Measurements from ENCODE around the gene VWCE. TPM values are rescaled to one million over a fixed set of nuclear protein-coding genes. Genes with fewer than 3 reads are reported as not detected.

VWCE gene
- total and polyA plus RNA-seq, 9 of the 15 experiments (the other 6 are each of a cell fraction or from before 2014, with no cell fraction given), result 0.06 to 1.6 (median 0.63) TPM; not detected in 1

GRCh38 chr11:61305417-61305816, 10.3 kb upstream of the VWCE start (continued):
- TF ChIP-seq MYBL2 (IDR thresholded peaks at IDR 0.05; ENCODE audit: low read depth) (no peak), MYBL2 (CRISPR knock-in tag; IDR thresholded peaks at IDR 0.05; ENCODE audit: borderline replicate concordance) (no peak), ZNF668 (CRISPR knock-in tag; IDR thresholded peaks at IDR 0.05) (no peak), RAD21 (CRISPR knock-in tag; conservative IDR thresholded peaks at IDR 0.05 in 1 of 2, IDR thresholded peaks at IDR 0.05 in 1 of 2) (no peak), HMG20A (CRISPR knock-in tag; conservative IDR thresholded peaks at IDR 0.05) (no peak), ARID2 (IDR thresholded peaks at IDR 0.05) (no peak), SRSF1 (IDR thresholded peaks at IDR 0.05; ENCODE audit: low read depth, low read length) (no peak)

DNA sequence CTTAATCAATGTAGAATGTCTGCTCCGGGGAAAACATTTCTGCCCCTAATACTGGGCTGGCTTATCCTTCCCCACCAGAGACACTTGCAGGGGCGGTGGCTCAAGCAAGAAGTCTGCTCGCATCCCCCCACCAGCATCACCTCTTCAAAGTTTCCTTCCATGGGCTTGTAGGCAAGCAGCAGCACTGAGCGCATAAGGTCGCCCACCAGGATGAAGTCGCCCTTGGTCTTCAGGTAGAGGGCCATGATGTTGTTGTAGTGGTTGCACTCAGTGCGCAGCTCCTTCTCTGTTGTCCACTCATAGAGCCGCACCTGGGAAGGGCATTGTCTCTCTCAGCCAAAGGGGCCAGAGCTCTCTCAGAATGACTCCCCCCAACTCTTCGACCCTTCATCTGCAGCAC, 8.6 kb upstream of the VWCE start:
- FAIRE-seq, result no peak
- no peaks in the 10 kb centered on the region for H3K79me2 ChIP-seq (ENCODE audit: control insufficient read depth, insufficient read depth, low read length)
- no peak for DNase-seq (ENCODE audit: extremely low read depth in 1 of 4, low spot score in 3 of 4)
- in situ Hi-C loops (cut with MboI), result no loop called here
- no peaks in the 10 kb centered on the region for H3K27me3 ChIP-seq (ENCODE audit: control insufficient read depth in 2 of 2, insufficient read depth in 2 of 2, low read length in 2 of 2)
- H3K36me3 ChIP-seq (ENCODE audit: control insufficient read depth, insufficient read depth, low read length), result peaks cover 98% of the 10 kb centered on the region
- no peaks in the 10 kb centered on the region for H4K20me1 ChIP-seq (replicated peaks; ENCODE audit: control insufficient read depth, insufficient read depth, low read length)
- H3K4me1 ChIP-seq (replicated peaks in 1 of 2; ENCODE audit: control insufficient read depth in 2 of 2, insufficient read depth in 2 of 2, low read length in 2 of 2), result no peaks in the 10 kb centered on the region
- ATAC-seq, result no peak
- WGBS (ENCODE audit: insufficient coverage, low coverage, missing lambda C conversion rate), result 96% methylated on average over 9 of the region's 9 CpGs
- no peak overlapping the region for H3K4me3 ChIP-seq
- POLR2A ChIA-PET, result interaction anchor here (0.6 kb wide), 1 partner anchor 24 kb away, joined by 3 read pairs; no protein-coding TSS in a partner anchor
- no peak overlapping the region for H3K27ac ChIP-seq (ENCODE audit: extremely low read depth, low read depth, low read length)
- no peak overlapping the region for H2AFZ ChIP-seq (ENCODE audit: low read depth, low read length)
- CTCF ChIA-PET (ENCODE audit: low intra/inter-chr PET ratio), result no interaction called here
- no peak overlapping the region for H3K4me2 ChIP-seq (ENCODE audit: insufficient read depth, low read length)
- peaks cover 3% of the 10 kb centered on the region for H3K9me1 ChIP-seq (ENCODE audit: control insufficient read depth, insufficient read depth, low read length)
- TF ChIP-seq MBD1 (CRISPR knock-in tag; IDR thresholded peaks at IDR 0.05), result no peak
- no peak for TF ChIP-seq HDAC3 (IDR thresholded peaks at IDR 0.05; ENCODE audit: borderline replicate concordance, partially characterized antibody)
- no peak for TF ChIP-seq NR2C2 (CRISPR knock-in tag; IDR thresholded peaks at IDR 0.05)
- TF ChIP-seq NR2C2 (tag; IDR thresholded peaks at IDR 0.05), result no peak
- TF ChIP-seq, protein P1, sequence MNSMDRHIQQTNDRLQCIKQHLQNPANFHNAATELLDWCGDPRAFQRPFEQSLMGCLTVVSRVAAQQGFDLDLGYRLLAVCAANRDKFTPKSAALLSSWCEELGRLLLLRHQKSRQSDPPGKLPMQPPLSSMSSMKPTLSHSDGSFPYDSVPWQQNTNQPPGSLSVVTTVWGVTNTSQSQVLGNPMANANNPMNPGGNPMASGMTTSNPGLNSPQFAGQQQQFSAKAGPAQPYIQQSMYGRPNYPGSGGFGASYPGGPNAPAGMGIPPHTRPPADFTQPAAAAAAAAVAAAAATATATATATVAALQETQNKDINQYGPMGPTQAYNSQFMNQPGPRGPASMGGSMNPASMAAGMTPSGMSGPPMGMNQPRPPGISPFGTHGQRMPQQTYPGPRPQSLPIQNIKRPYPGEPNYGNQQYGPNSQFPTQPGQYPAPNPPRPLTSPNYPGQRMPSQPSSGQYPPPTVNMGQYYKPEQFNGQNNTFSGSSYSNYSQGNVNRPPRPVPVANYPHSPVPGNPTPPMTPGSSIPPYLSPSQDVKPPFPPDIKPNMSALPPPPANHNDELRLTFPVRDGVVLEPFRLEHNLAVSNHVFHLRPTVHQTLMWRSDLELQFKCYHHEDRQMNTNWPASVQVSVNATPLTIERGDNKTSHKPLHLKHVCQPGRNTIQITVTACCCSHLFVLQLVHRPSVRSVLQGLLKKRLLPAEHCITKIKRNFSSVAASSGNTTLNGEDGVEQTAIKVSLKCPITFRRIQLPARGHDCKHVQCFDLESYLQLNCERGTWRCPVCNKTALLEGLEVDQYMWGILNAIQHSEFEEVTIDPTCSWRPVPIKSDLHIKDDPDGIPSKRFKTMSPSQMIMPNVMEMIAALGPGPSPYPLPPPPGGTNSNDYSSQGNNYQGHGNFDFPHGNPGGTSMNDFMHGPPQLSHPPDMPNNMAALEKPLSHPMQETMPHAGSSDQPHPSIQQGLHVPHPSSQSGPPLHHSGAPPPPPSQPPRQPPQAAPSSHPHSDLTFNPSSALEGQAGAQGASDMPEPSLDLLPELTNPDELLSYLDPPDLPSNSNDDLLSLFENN (IDR thresholded peaks at IDR 0.05; ENCODE audit: low read depth in 2 of 2, low read length in 2 of 2), result no peak
- TF ChIP-seq ILF3 (IDR thresholded peaks at IDR 0.05; ENCODE audit: borderline replicate concordance), result no peak
- no peak for TF ChIP-seq HMG20A (CRISPR knock-in tag; conservative IDR thresholded peaks at IDR 0.05)
- no peak for TF ChIP-seq CC2D1A (IDR thresholded peaks at IDR 0.05)
- no peak for TF ChIP-seq SREBF2 (CRISPR knock-in tag; IDR thresholded peaks at IDR 0.05)
- TF ChIP-seq KAT2B (IDR thresholded peaks at IDR 0.05; ENCODE audit: low read depth, low read length), result no peak
- TF ChIP-seq ZSCAN32 (CRISPR knock-in tag; IDR thresholded peaks at IDR 0.05), result no peak
- TF ChIP-seq FOSL1 (tag; conservative IDR thresholded peaks at IDR 0.05), result no peak
- intact Hi-C loops (cut with micrococcal nuclease), result loop anchor here (5.0 kb wide), 1 partner anchor 46 kb away; no protein-coding TSS in a partner anchor
- H3K9ac ChIP-seq (ENCODE audit: insufficient read depth in 1 of 2, low read depth in 2 of 2, low read length in 2 of 2), result no peak overlapping the region
- BruUV-seq (replicated peaks), result no TSS peak
- H3K9me3 ChIP-seq (replicated peaks; ENCODE audit: control insufficient read depth, insufficient read depth, low read depth, low read length), result no peaks in the 10 kb centered on the region
